Body of pancreas (tissue), 4 donors: ENCODE measurements around the gene GOLT1A.

ENCODE experiments used
- CTCF ChIP-seq, 7 experiments: fragments of 450-650 bp in 4 of 7; fragments of 200-600 bp in 3 of 7; sonication (generic) in 3 of 7; IDR thresholded peaks; one replicate each; pipeline ENCODE4 v1.5.1; 2016 to 2019; ENCODE audit warnings: antibody characterized with exemption in 7 of 7
- POLR2A ChIP-seq, 3 donors: fragments of 450-650 bp; IDR thresholded peaks; one replicate each; pipeline ENCODE4 v1.6.1; 2016; ENCODE audit warnings: antibody characterized with exemption in 3 of 3, mild to moderate bottlenecking in 2 of 3

GRCh38 chr1:204170494-204171155 lies 43.2 kb downstream of the GOLT1A start:
- TF ChIP-seq CTCF (IDR thresholded peaks at IDR 0.05) (no peak), POLR2A (IDR thresholded peaks at IDR 0.05) (no peak)
